Daoy (cell line): ENCODE measurements around the gene RIPK3. TPM values are rescaled to one million over a fixed set of nuclear protein-coding genes. Genes with fewer than 3 reads are reported as not detected.
"Not testable (repeated sequence)": the region's sequence is repeated elsewhere in the genome, so short reads cannot be mapped to it uniquely, and the experiment has no call there.

Experiments used
- DNase-seq: peaks from one replicate; pipeline ENCODE4 v3.0.0-alpha.2; 2015; ENCODE audit warnings: low read depth
- total RNA-seq: library from RNA; depleted of rRNA; stranded (reverse); fragments of >200 nt; shearing (Covaris generic); gene quantifications from 2 replicates; pipeline ENCODE4 v1.2.3, GENCODE V29; 2014

RIPK3 gene
- total RNA-seq, 1 experiment from 2014 or later: not detected

- no peak for DNase-seq
Observed at GRCh38 chr14:24369907-24370687, 30.3 kb upstream of the RIPK3 start.

GRCh38 chr14:24369463-24369862 is 29.7 kb upstream of the RIPK3 start:
- no peak for DNase-seq

- peak; percentile 73 for DNase-seq
Observed at GRCh38 chr14:24368562-24369252, 28.9 kb upstream of the RIPK3 start.

- DNase-seq: no peak
Observed at GRCh38 chr14:24368212-24368561, 28.4 kb upstream of the RIPK3 start.

- peak; percentile 90 for DNase-seq
Observed at GRCh38 chr14:24367514-24368211, 27.9 kb upstream of the RIPK3 start, which contains the start of gene NFATC4. NFATC4 (plus strand) TSS chr14:24368184; CDS start chr14:24368341, 157 bp downstream.

- DNase-seq: peak; percentile 97
Observed at GRCh38 chr14:24366721-24367513, 27.1 kb upstream of the RIPK3 start.

GRCh38 chr14:24366413-24366720 is 26.6 kb upstream of the RIPK3 start:
- DNase-seq: no peak

- peak; percentile 93 for DNase-seq
Observed at GRCh38 chr14:24365600-24366412, 26.0 kb upstream of the RIPK3 start.

- DNase-seq: no peak
Observed at GRCh38 chr14:24364841-24365240, 25.1 kb upstream of the RIPK3 start.

GRCh38 chr14:24363401-24363800 is 23.6 kb upstream of the RIPK3 start:
- no peak for DNase-seq

- DNase-seq: no peak
Observed at GRCh38 chr14:24362241-24362960, 22.6 kb upstream of the RIPK3 start.

- no peak for DNase-seq
Observed at GRCh38 chr14:24361326-24361725, 21.5 kb upstream of the RIPK3 start.

GRCh38 chr14:24360281-24360680 is 20.5 kb upstream of the RIPK3 start:
- DNase-seq: no peak

- no peak for DNase-seq
Observed at GRCh38 chr14:24356208-24356607, 16.4 kb upstream of the RIPK3 start.

GRCh38 chr14:24355009-24355408 is 15.2 kb upstream of the RIPK3 start:
- no peak for DNase-seq

- not testable (repeated sequence) for DNase-seq
Observed at GRCh38 chr14:24354482-24354825, 14.7 kb upstream of the RIPK3 start.

- no peak for DNase-seq
Observed at GRCh38 chr14:24353559-24354481, 14.0 kb upstream of the RIPK3 start.

- no peak for DNase-seq
Observed at GRCh38 chr14:24351517-24351916, 11.7 kb upstream of the RIPK3 start.

GRCh38 chr14:24349742-24350141 is 10.0 kb upstream of the RIPK3 start:
- no peak for DNase-seq
